ENCODE results near the gene UBAP2L. TPM values are rescaled to one million over a fixed set of nuclear protein-coding genes. Genes with fewer than 3 reads are reported as not detected.
"Not testable (repeated sequence)": the region's sequence is repeated elsewhere in the genome, so short reads cannot be mapped to it uniquely, and the experiment has no call there.

UBAP2L gene
- total RNA-seq, 6 experiments from 2014 or later: 197 to 257 (median 227) TPM

DNA sequence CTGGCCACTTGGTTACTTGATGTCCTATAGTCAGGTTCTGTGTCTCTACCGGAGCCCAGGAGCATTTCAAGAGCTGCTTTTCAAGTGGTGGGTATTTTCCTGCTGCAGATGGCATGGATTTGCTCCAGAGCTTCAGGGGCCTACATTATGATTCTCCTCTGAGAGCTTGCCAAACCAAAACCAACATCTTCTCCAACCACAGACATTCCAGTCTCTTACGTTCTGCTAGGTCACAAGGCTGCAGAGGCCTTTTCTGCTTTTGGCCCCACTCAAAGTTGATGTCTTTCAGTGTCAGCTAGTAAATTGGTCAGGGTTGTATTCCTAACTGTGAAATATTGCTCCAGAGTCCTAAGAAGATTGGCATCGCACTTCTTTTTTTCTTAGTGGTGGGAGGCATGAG, 85.4 kb downstream of the UBAP2L start:
- no peak for DNase-seq
- TF ChIP-seq, protein P1, sequence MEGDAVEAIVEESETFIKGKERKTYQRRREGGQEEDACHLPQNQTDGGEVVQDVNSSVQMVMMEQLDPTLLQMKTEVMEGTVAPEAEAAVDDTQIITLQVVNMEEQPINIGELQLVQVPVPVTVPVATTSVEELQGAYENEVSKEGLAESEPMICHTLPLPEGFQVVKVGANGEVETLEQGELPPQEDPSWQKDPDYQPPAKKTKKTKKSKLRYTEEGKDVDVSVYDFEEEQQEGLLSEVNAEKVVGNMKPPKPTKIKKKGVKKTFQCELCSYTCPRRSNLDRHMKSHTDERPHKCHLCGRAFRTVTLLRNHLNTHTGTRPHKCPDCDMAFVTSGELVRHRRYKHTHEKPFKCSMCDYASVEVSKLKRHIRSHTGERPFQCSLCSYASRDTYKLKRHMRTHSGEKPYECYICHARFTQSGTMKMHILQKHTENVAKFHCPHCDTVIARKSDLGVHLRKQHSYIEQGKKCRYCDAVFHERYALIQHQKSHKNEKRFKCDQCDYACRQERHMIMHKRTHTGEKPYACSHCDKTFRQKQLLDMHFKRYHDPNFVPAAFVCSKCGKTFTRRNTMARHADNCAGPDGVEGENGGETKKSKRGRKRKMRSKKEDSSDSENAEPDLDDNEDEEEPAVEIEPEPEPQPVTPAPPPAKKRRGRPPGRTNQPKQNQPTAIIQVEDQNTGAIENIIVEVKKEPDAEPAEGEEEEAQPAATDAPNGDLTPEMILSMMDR (IDR thresholded peaks at IDR 0.05): no peak
- Mint-ChIP-seq H3K9me3 (no peaks in the 10 kb centered on the region), H3K27me3 (ENCODE audit: insufficient read depth) (peaks cover 23% of the 10 kb centered on the region), H3K27ac (no peak overlapping the region), H3K4me1 (ENCODE audit: low read depth) (peaks cover 24% of the 10 kb centered on the region), H3K4me3 (no peak overlapping the region), H3K36me3 (ENCODE audit: low read depth) (no peaks in the 10 kb centered on the region)

DNA sequence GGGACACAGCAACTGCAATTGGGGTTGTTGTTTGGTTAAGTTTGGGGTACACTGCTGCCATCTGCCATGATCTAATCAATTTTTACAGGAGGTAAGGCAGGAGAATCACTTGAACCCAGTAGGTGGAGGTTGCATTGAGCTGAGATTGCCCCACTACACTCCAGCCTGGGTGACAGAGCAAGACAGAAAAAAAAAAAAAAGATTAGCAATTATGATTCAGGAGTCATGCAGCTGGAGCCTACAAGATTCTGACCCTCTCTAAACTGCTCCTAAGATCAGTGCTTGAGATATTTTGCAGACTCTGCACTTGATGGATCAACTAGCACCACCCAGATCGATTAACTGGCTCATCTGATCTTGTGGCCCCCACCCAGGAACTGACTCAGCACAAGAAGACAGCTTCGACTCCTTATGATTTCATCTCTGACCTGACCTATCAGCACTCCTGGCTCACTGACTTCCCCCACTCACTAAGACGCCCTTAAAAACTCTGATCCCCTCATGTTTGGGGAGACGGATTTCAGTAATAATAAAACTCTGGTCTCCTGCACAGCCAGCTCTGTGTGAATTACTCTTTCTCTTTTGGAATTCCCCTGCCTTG, 87.0 kb downstream of the UBAP2L start:
- not testable (repeated sequence) for H3K4me3 Mint-ChIP-seq; H3K36me3 Mint-ChIP-seq (ENCODE audit: low read depth); H3K27ac Mint-ChIP-seq; DNase-seq; H3K9me3 Mint-ChIP-seq
- Mint-ChIP-seq H3K4me1 (ENCODE audit: low read depth) (peaks cover 24% of the 10 kb centered on the region), H3K27me3 (ENCODE audit: insufficient read depth) (peaks cover 28% of the 10 kb centered on the region)

DNA sequence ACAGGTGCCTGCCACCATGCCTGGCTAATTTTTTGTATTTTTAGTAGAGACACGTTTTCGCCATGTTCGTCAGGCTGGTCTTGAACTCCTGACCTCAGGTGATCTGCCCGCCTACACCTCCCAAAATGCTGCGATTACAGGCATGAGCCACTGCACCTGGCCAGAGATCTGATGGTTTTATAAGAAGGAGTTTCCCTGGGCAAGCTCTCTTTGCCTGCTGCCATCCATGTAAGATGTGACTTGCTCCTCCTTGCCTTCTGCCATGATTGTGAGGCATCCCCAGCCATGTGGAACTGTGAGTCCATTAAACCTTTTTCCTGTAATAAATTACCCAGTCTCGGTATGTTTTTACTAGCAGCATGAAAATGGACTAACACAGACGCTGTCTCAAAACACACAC, 88.4 kb downstream of the UBAP2L start:
- not testable (repeated sequence) for H3K9me3 Mint-ChIP-seq; H3K27ac Mint-ChIP-seq; H3K4me3 Mint-ChIP-seq; DNase-seq; H3K36me3 Mint-ChIP-seq (ENCODE audit: low read depth)
- peaks cover 24% of the 10 kb centered on the region for H3K4me1 Mint-ChIP-seq (ENCODE audit: low read depth)
- peaks cover 38% of the 10 kb centered on the region for H3K27me3 Mint-ChIP-seq (ENCODE audit: insufficient read depth)

DNA sequence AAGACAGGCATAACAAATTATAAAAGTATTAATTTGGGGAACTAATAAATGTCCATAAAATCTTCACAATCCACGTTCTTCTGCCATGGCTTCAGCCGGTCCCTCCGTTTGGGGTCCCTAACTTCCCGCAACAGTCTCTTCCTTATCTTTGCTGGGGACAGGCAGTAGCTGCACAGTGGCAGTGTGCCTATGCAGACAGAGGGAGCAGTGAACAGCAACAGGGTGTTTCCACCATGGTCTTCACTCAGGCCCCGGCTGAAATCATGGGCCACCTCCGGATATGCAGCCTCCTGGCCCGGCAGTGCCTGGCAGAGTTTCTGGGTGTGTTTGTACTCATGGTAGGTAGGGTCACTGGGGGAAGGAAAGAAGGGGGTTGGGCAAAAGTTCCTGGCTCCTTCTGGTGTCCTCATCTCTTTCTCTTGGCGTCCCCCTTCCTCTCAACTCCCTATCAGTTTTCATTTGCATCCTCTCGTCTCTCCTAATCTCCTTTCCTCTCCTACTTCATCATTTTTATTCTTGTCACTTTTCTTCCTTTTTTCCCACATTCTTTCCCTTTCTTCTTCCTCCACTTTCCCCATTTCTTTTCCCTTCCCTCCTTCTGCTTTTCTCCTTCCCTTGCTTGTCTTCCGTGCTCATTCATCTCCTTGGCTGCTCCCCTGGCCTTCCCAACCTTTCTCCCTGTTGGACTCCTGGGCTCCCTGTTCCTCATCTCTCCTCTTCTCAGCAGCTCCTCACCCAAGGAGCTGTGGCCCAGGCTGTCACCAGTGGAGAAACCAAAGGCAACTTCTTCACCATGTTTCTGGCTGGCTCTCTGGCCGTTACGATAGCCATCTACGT, 91.7 kb downstream of the UBAP2L start:
- H3K4me1 Mint-ChIP-seq (ENCODE audit: low read depth); H3K27ac Mint-ChIP-seq; H3K9me3 Mint-ChIP-seq; H3K4me3 Mint-ChIP-seq; H3K36me3 Mint-ChIP-seq (ENCODE audit: low read depth); DNase-seq: not testable (repeated sequence)
- H3K27me3 Mint-ChIP-seq (ENCODE audit: insufficient read depth): peaks cover 44% of the 10 kb centered on the region

DNA sequence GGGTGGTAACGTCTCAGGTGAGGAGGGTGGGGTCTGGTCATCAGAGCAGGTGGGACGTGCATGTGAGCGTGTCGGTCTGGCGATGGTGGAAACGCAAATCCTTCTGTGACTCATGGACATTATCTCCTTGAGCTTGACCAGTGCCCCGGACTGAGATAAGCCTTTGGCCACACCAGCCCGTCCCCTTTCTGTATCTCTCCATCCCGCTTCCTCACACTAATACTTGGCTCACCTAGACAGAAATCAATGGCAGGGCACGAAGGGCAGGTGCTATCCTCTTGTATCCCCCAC, 92.3 kb downstream of the UBAP2L start:
- no peaks in the 10 kb centered on the region for H3K36me3 Mint-ChIP-seq (ENCODE audit: low read depth)
- H3K4me3 Mint-ChIP-seq: no peak overlapping the region
- H3K9me3 Mint-ChIP-seq: no peaks in the 10 kb centered on the region
- no peak for DNase-seq
- TF ChIP-seq, protein P1 (IDR thresholded peaks at IDR 0.05): no peak
- peaks cover 44% of the 10 kb centered on the region for H3K27me3 Mint-ChIP-seq (ENCODE audit: insufficient read depth)
- H3K27ac Mint-ChIP-seq: no peak overlapping the region
- H3K4me1 Mint-ChIP-seq (ENCODE audit: low read depth): peaks cover 2% of the 10 kb centered on the region

DNA sequence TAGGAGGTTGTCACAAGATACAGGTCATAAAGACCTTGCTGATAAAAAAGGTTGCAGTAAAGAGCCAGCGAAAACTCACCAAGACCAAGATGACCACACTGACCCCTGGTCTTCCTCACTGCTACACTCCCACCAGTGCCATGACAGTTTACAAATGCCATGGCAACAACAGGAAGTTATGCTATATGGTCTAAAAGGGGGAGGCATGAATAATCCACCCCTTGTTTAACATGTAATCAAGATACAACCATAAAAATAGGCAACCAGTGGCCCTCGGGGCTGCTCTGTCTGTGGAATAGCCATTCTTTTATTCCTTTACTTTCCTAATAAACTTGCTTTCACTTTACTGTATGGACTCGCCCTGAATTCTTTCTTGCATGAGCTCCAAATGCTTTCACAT, 93.5 kb downstream of the UBAP2L start:
- not testable (repeated sequence) for H3K4me3 Mint-ChIP-seq; H3K27ac Mint-ChIP-seq; H3K9me3 Mint-ChIP-seq; DNase-seq; H3K4me1 Mint-ChIP-seq (ENCODE audit: low read depth); H3K36me3 Mint-ChIP-seq (ENCODE audit: low read depth)
- H3K27me3 Mint-ChIP-seq (ENCODE audit: insufficient read depth): peaks cover 42% of the 10 kb centered on the region

DNA sequence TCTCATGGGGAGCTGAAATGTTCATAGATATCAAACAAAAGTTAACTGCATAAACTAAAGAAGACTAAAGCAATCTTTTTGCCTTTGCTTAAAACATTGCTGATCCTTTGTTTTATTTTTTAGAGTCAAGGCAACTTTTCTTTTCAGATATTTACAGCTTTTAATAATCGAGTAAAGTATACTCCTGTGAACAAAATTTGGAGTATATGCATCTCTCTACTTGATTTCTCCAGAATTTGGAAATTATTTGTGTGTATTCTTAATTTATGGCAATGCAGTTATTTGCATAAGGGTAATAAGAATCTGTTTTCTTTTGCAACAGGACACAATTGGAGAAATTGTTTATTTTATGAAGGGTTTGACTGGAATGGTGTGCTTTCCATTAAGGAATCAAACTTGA, 95.9 kb downstream of the UBAP2L start:
- no peak for DNase-seq
- Mint-ChIP-seq H3K4me3 (no peak overlapping the region), H3K27me3 (ENCODE audit: insufficient read depth) (peaks cover 35% of the 10 kb centered on the region), H3K4me1 (ENCODE audit: low read depth) (peaks cover 7% of the 10 kb centered on the region), H3K36me3 (ENCODE audit: low read depth) (no peaks in the 10 kb centered on the region), H3K9me3 (no peaks in the 10 kb centered on the region), H3K27ac (no peak overlapping the region)
- TF ChIP-seq, protein P1 (IDR thresholded peaks at IDR 0.05): no peak

Measured in HFFc6 (cell line).